Thymus (tissue), 11 donors: ENCODE measurements around the gene AIFM2. TPM values are rescaled to one million over a fixed set of nuclear protein-coding genes. Genes with fewer than 3 reads are reported as not detected.

Experiments used
- DNase-seq, 9 donors: peaks; one replicate each; pipeline ENCODE4 v3.0.0-alpha.2; 2013; ENCODE audit warnings: low spot score in 9 of 9, low read depth in 6 of 9, missing footprints in 1 of 9
- H3K27ac ChIP-seq, 2 donors: one replicate each; pipeline ENCODE4 v1.5.1; 2013; ENCODE audit warnings: control low read depth in 1 of 2, low read depth in 1 of 2, low read length in 1 of 2, mild to moderate bottlenecking in 1 of 2, moderate library complexity in 1 of 2
- H3K27me3 ChIP-seq, 2 donors: one replicate each; pipeline ENCODE4 v1.5.1; 2013; ENCODE audit warnings: low read length in 1 of 2; ENCODE audit not compliant: control insufficient read depth in 2 of 2, insufficient read depth in 1 of 2
- H3K36me3 ChIP-seq, 2 donors: one replicate each; pipeline ENCODE4 v1.5.1; 2013; ENCODE audit warnings: low read length in 1 of 2, mild to moderate bottlenecking in 1 of 2, moderate library complexity in 1 of 2; ENCODE audit not compliant: control insufficient read depth in 2 of 2, insufficient read depth in 2 of 2
- H3K4me1 ChIP-seq, 2 donors: one replicate each; pipeline ENCODE4 v1.5.1; 2013; ENCODE audit warnings: low read length in 2 of 2; ENCODE audit not compliant: control insufficient read depth in 2 of 2, insufficient read depth in 2 of 2
- H3K4me3 ChIP-seq, 2 donors: one replicate each; pipeline ENCODE4 v1.5.1; 2013; ENCODE audit warnings: low read length in 2 of 2, control low read depth in 1 of 2, mild to moderate bottlenecking in 1 of 2
- H3K9me3 ChIP-seq, 2 donors: one replicate each; pipeline ENCODE4 v1.5.1; 2013; ENCODE audit warnings: low read length in 1 of 2, mild to moderate bottlenecking in 1 of 2; ENCODE audit not compliant: control insufficient read depth in 2 of 2, insufficient read depth in 1 of 2
- WGBS: extraction: QIAGEN DNeasy Blood & Tissue Kit; methylation state at CpG from one replicate; pipeline ENCODE4 v1.1.7; 2013; 5-methylcytosine and 5-hydroxymethylcytosine counted together
- polyA plus RNA-seq: library from polyadenylated mRNA; stranded (reverse); fragments of 200-250 nt; gene quantifications from one replicate; pipeline ENCODE4 v1.2.3, GENCODE V29; 2013
- total RNA-seq: library from RNA; stranded (reverse); fragments of 120-200 nt; gene quantifications from one replicate; pipeline ENCODE4 v1.2.4, GENCODE V29; 2013
- donor health status: healthy.

Gene AIFM2
- total and polyA plus RNA-seq, 2 donors = 1.5 to 7.5 TPM

GRCh38 chr10:70155255-70155838 is 22.7 kb upstream of the AIFM2 start:
- Histone ChIP-seq H3K4me1 (no peaks in the 10 kb centered on the region), H3K9me3 (no peaks in the 10 kb centered on the region), H3K27me3 (no peaks in the 10 kb centered on the region), H3K36me3 (peaks cover 47 to 91% of the 10 kb centered on the region in 2 donors), H3K27ac (no peak overlapping the region), H3K4me3 (no peak overlapping the region)
- 81% methylated on average over 3 of the region's 3 CpGs for WGBS
- DNase-seq = no peak

- no peak for DNase-seq
- Histone ChIP-seq H3K4me3 (no peak overlapping the region), H3K9me3 (no peaks in the 10 kb centered on the region), H3K27me3 (no peaks in the 10 kb centered on the region), H3K4me1 (peaks cover 3 to 20% of the 10 kb centered on the region in 2 donors), H3K27ac (no peak overlapping the region), H3K36me3 (peaks cover 26 to 50% of the 10 kb centered on the region in 2 donors)
- WGBS = 97% methylated on average over 5 of the region's 5 CpGs
Observed at GRCh38 chr10:70148516-70148915, 15.9 kb upstream of the AIFM2 start.

GRCh38 chr10:70147259-70147625 is 14.6 kb upstream of the AIFM2 start:
- peaks cover 3 to 20% of the 10 kb centered on the region in 2 donors for H3K4me1 ChIP-seq
- peak overlapping the region; percentile 15 to 94 for H3K27ac ChIP-seq
- H3K27me3 ChIP-seq = no peaks in the 10 kb centered on the region
- peaks cover 28 to 38% of the 10 kb centered on the region in 2 donors for H3K36me3 ChIP-seq
- H3K4me3 ChIP-seq = peak overlapping the region in 1 of 2 donors; percentile 67
- 55% methylated on average over 2 of the region's 2 CpGs for WGBS
- H3K9me3 ChIP-seq = no peaks in the 10 kb centered on the region
- DNase-seq = no peak

- peak within 1 kb of the TSS; percentile 94 for H3K27ac ChIP-seq
- H3K27me3 ChIP-seq = no peaks in the 10 kb centered on the region
- WGBS = 2% methylated on average over 39 of the region's 39 CpGs
- DNase-seq = peak; percentile 85 to 97 (median 91)
- H3K36me3 ChIP-seq = peaks cover 22 to 33% of the 10 kb centered on the region in 2 donors
- H3K4me1 ChIP-seq = peaks cover 3 to 20% of the 10 kb centered on the region in 2 donors
- H3K4me3 ChIP-seq = peak within 1 kb of the TSS; percentile 67 to 72
- no peaks in the 10 kb centered on the region for H3K9me3 ChIP-seq
Observed at GRCh38 chr10:70146489-70147258, 14.0 kb upstream of the AIFM2 start, which contains the start of gene TYSND1. TYSND1 (minus strand) TSS chr10:70146700; CDS start chr10:70146586, 114 bp downstream.

- peak overlapping the region; percentile 67 to 72 for H3K4me3 ChIP-seq
- DNase-seq = peak in 7 of 9 donors; percentile 55 to 85 (median 62)
Observed at GRCh38 chr10:70145666-70146488, 13.3 kb upstream of the AIFM2 start.

GRCh38 chr10:70145166-70145665 is 12.6 kb upstream of the AIFM2 start:
- no peak for DNase-seq
- Histone ChIP-seq H3K27ac (peak overlapping the region in 1 of 2 donors; percentile 94), H3K27me3 (no peaks in the 10 kb centered on the region), H3K4me1 (peaks cover 3 to 20% of the 10 kb centered on the region in 2 donors), H3K4me3 (peak overlapping the region; percentile 48 to 67), H3K36me3 (peaks cover 18 to 19% of the 10 kb centered on the region in 2 donors), H3K9me3 (no peaks in the 10 kb centered on the region)
- WGBS = 19% methylated on average over 28 of the region's 28 CpGs

More at GRCh38 chr10:70145666-70146488, 13.3 kb upstream of the AIFM2 start:
- H3K36me3 ChIP-seq = peaks cover 19 to 25% of the 10 kb centered on the region in 2 donors
- H3K9me3 ChIP-seq = no peaks in the 10 kb centered on the region
- under 1% methylated on average over 98 of the region's 98 CpGs for WGBS
- H3K27ac ChIP-seq = peak overlapping the region; percentile 94
- H3K27me3 ChIP-seq = no peaks in the 10 kb centered on the region
- peaks cover 3 to 20% of the 10 kb centered on the region in 2 donors for H3K4me1 ChIP-seq

GRCh38 chr10:70144372-70145110 is 11.9 kb upstream of the AIFM2 start:
- DNase-seq = no peak
- Histone ChIP-seq H3K27me3 (no peaks in the 10 kb centered on the region), H3K27ac (no peak overlapping the region), H3K4me1 (peaks cover 3 to 20% of the 10 kb centered on the region in 2 donors), H3K36me3 (peaks cover 14 to 24% of the 10 kb centered on the region in 2 donors), H3K4me3 (peak overlapping the region in 1 of 2 donors; percentile 48), H3K9me3 (no peaks in the 10 kb centered on the region)
- WGBS = 93% methylated on average over 18 of the region's 18 CpGs

GRCh38 chr10:70142555-70142954 is 9.9 kb upstream of the AIFM2 start:
- H3K4me1 ChIP-seq = peaks cover 3 to 20% of the 10 kb centered on the region in 2 donors
- H3K27me3 ChIP-seq = no peaks in the 10 kb centered on the region
- H3K4me3 ChIP-seq = no peak overlapping the region
- H3K9me3 ChIP-seq = no peaks in the 10 kb centered on the region
- DNase-seq = no peak
- no peak overlapping the region for H3K27ac ChIP-seq
- 96% methylated on average over 10 of the region's 10 CpGs for WGBS
- H3K36me3 ChIP-seq = peaks cover 7 to 15% of the 10 kb centered on the region in 2 donors
